ENCODE data around the gene AARS2.

DNA sequence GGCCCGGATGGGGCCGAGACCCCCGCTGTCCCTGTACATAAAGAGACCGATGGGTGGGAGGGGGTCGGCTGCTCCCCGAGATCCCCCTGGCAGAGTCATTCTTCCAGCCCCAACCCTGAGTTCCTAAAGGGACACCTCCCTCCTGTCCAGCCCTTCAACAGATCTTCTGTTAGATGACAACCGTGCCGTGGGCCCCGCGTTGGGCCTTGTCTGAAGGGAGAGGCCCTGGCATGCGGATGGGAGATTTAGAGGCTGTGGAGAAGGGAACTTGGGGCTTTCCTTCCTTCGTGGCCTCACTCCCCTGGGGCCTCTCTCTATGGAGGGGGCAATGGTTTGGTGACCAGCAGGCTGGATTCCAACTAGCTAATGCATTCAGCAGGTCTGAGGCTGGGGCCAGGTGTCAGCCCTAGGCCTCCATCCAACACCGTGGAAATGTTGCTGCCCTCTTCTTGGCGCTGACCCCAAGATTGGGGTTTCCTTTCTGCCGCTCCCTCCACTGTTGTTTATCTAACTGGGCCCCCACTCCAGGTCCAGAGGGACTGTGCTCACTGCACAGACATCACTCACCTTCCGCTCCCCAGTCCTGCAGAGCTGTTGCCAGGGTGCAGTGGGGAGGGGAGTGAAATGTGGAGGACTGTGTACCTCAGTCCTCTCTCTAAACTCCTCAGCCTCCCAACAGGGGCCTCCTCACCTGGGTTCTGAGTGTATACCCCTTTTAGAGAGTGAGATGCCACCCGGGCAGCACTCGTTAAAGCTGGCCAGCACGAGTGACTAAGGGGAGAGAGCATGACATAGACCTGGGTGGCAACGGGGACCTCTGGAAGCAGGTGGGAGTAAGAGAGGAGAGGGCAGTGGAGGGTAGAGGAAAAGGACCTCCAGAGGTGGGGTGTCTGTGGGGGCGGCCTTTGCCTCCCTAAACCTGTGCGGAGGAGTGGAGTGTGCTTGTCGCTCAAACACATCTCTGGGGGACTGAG lies 36.2 kb downstream of the AARS2 start:
- TF ChIP-seq, protein P1, sequence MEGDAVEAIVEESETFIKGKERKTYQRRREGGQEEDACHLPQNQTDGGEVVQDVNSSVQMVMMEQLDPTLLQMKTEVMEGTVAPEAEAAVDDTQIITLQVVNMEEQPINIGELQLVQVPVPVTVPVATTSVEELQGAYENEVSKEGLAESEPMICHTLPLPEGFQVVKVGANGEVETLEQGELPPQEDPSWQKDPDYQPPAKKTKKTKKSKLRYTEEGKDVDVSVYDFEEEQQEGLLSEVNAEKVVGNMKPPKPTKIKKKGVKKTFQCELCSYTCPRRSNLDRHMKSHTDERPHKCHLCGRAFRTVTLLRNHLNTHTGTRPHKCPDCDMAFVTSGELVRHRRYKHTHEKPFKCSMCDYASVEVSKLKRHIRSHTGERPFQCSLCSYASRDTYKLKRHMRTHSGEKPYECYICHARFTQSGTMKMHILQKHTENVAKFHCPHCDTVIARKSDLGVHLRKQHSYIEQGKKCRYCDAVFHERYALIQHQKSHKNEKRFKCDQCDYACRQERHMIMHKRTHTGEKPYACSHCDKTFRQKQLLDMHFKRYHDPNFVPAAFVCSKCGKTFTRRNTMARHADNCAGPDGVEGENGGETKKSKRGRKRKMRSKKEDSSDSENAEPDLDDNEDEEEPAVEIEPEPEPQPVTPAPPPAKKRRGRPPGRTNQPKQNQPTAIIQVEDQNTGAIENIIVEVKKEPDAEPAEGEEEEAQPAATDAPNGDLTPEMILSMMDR (IDR thresholded peaks at IDR 0.05; ENCODE audit: low read depth, low read length, poor library complexity, severe bottlenecking), result no peak
- no peak for TF ChIP-seq EZH2phosphoT487 (IDR thresholded peaks at IDR 0.05; ENCODE audit: borderline replicate concordance, low read length)
